Measurements from ENCODE around the gene RGL4.

Gene RGL4

DNA sequence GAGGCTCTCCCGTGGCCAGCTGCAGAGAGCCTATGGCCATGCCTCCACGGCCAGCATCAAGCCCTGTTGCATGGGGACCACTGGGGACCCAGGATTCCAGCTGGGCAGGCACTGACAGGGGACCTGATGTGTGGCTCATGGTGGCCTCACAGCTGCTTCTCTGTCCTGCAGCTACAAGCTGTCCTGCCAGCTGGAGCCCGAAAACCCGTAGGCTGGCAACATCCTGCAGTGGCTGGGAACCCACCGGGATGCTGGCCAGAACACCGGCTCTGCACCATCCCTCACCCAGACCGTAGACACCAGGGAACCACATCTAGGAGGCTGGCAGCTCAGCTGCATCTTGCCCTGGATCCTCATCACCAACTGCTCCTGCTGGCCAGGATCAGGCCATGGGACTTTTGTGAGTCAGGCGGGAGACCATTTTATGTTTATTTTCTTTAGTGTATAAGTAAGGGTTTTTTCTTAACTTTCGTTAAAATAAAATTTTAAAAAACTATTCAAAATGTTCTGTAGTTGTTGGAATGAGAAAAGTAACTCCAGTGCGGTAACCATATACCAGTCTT is 7.9 kb downstream of the RGL4 start:
- no peak for DNase-seq

- DNase-seq = no peak
Observed at GRCh38 chr22:23700706-23701105, 9.9 kb downstream of the RGL4 start.

DNA sequence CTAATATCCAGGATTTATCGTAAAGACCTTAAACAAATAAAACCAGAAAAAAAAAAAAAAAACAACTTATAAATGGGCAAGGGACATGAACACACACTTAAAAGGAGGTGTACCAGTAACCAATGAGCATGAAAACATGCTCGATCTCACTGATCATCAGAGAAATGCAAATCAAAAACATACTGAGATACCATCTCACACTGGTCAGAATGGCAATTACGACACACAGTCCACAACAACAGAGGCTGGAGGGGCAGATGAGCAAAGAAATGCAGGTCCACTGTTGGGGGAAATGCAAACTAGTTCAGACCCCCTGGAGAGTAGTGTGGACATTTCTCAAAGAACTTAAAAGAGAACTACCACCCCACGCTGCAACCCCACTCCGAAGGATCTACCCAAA is 13.2 kb downstream of the RGL4 start:
- no peak for DNase-seq

DNA sequence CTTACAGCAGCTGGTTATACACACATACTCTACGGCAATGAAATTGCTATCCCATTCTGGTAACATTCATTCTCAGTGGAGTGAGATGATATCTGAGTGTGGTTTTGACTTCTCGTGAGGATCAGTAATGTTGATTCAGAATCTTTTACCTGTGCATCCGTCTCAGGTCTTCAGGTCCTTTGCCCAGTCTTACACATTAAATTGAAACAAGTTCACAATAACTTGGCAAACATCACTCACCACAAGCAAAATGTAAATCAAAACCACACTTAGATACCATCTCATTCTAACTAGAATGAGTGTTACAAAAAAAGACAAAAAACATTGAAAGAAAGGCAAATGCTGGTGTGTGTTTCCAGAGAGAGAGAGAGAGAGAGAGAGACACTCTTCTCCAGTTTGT is 14.0 kb downstream of the RGL4 start:
- DNase-seq = no peak

GRCh38 chr22:23705358-23705757 is 14.5 kb downstream of the RGL4 start:
- no peak for DNase-seq

DNA sequence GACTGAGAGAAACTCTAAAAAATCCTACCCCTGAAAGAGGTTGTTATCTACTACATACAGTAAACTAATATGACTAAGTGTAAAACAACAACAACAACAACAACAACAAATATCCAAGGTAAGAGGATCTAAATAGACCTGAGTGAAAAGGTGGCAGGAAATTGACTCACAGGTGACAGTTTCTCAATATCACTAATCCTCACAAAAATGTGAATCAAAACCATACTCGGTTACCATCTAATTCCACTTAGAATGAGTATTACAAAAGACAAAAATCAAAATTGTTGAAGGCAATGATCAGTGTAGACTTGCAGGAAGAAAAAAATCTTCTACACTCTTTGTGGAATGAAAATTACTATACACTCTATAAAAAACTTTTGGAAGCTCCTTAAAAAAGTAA is 17.5 kb downstream of the RGL4 start:
- DNase-seq = no peak

GRCh38 chr22:23709107-23709506 is 18.3 kb downstream of the RGL4 start:
- no peak for DNase-seq

DNA sequence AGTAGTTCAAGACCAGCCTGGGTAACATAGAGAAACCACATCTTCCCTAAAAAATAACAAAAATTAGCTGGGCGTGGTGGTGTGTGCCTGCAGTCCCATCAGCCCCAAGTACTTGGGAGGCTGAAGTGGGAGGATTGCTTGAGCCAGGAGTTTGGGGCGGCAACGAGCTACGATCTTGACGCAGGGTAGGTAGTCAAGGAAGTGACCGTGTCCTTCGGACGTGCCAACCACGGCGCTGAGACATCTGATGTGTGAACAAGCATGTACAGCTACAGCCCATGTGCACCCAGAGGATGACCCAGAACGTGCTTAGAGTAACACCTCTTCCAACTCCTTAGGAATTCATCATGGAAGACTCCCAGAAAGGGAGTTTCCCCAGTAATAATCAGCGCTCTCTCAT is 21.4 kb downstream of the RGL4 start:
- peak in 1 of 2 donors; percentile 6 for DNase-seq

DNA sequence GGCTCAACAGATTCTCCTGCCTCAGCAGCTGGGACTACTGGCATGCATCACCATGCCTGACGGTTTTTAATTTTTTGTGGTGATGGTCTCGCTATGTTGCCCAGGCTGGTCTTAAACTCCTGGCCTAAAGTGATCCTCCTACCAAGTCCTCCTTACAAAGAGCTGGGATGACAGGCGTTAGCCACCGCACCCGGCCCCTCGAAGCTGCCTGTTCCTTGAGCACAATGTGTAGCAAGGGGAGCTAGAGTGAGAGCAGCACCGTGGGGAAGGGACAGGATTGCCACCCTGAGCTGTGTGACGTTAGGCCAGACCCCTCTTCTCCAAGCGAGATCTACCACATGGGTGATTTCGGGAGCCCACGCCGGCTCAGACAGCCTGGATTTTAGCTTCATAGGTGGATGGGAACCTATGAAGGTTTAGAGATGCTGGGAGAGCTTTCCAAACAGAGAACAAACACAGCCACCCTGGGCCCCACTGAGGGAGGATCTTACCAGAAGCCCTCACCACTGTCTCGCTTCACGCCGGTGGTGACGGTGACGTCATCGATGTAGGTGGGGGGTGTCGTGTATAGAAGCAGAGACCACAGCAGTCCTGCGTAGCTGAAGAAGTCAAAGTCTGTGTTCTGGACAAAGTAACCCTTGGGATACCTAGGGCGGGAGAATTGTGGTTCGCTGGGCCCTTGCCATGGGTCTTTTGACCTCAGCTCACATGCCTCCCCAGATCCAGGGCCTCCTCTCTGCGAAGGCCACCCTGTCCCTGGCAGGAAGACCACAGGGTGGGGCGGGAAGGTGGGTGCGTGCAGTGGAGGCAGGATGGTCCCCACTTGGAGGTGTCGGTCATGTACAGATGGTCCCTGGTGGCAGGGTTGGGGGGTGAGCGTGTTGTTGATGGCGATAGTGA is 23.1 kb downstream of the RGL4 start:
- DNase-seq = no peak

- peak in 1 of 2 donors; percentile 10 for DNase-seq
Observed at GRCh38 chr22:23714596-23715578, 24.1 kb downstream of the RGL4 start.

DNA sequence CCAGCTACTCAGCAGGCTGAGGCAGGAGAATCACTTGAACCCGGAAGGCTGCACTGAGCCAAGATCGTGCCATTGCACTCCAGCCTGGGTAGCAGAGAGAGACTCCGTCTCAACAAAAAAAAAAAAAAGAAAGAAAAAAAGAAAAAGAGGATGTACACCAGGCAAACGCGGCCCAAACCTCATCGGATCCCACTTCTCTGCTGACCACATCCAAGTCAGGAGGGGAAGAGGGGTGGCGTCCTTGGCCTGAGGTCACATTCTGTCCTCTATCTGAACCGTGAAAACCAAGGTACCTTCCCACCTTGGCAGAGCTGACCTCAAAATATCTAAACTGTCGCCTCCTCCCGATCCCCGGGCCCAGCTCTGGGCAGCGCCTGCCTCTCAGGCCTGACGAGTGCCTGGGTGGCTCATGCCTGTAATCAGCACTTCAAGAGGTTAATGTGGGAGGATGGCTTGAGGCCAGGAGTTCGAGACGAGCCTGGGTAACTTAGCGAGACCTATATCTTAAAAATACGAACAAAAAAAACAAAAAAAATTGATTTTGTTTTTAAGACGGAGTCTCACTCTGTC is 25.1 kb downstream of the RGL4 start:
- DNase-seq = peak; percentile 44 to 62

GRCh38 chr22:23716811-23717801 is 26.3 kb downstream of the RGL4 start:
- peak; percentile 83 to 89 for DNase-seq

- no peak for DNase-seq
Observed at GRCh38 chr22:23718371-23719165, 27.8 kb downstream of the RGL4 start.

GRCh38 chr22:23720855-23721254 is 30.0 kb downstream of the RGL4 start:
- no peak for DNase-seq

DNA sequence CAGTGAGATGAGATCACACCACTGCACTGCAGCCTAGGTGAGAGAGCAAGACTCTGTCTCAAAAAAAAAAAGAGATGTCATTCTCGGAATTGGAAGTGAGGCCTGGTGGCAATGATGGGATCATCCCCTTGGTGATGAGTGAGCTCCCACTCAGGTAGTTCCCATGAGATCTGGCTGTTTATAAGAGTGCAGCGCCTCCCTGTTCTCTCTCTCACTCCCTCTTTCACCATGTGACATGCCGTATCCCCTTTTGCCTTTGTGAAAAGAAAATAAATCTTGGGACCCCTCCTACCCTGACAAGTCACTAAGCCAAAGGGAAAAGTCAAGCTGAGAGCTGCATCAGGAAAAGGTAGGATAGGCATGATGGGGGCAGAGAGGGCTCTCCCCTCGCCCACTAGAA is 31.3 kb downstream of the RGL4 start:
- no peak for DNase-seq

- no peak for DNase-seq
Observed at GRCh38 chr22:23722724-23723123, 31.9 kb downstream of the RGL4 start.

GRCh38 chr22:23728108-23728507 is 37.3 kb downstream of the RGL4 start:
- peak; percentile 49 to 64 for DNase-seq

DNA sequence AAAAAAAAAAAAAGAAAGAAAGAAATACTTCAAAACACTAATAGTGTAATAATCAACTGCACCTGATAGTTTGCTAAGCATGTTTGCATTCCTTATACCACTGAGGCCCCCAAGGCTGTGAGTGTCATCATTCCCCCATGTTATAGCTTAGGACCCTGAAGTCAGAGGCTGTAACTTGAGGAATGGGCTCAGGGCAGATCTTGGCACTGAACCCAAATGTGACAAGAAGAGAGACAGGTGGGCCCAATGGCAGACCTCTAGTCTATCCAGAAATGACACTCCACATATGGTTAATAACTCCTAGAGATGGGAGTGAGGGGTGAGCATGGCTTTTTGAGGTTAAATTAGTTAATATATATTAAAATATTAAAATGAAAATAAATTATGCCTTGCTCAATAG is 46.9 kb downstream of the RGL4 start:
- DNase-seq = no peak

DNA sequence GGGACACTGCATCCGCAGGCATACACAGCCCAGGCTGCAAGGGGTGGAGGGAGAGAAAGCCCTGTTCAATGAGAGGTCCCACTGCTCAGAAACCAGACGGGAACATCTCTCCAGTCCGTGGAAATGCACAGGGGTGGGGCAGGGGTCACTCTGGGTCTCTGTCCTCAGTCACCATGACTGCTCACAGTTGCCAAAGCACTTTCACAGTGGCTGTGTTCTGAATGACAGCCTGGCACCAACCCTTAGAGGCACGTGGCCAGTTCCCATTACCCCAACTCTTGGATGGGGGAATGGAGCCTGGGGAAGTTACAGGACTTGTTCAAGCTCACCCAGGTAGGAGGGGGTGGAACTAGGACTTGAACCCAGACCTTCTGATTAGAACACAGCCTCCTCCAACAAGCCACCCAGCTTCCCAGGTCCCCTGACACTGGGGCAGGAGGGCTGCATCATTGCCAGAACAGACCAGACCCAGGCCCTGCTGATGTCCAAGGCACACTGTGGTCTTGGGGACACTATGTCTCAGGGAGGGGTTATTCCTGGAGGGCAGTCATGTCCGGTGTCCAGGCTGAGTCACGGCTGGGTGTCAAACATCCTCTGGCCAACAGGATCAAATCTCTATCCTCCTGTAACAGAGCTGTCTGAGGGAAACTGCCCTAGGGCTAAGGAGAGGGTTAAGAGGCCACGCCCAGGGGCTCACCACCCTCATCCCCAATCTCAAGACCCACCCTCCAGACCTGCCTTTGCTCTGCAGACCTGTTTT is 51.9 kb downstream of the RGL4 start:
- no peak for DNase-seq

- no peak for DNase-seq
Observed at GRCh38 chr22:23743303-23743705, 52.5 kb downstream of the RGL4 start.
